GM06990 (cell line): ENCODE measurements around the gene FAF2.
"Not testable (repeated sequence)": the region's sequence is repeated elsewhere in the genome, so short reads cannot be mapped to it uniquely, and the experiment has no call there.

Experiments used
- DNase-seq: peaks from one replicate; pipeline ENCODE4 v3.0.0-alpha.2; 2011; ENCODE audit not compliant: insufficient read length; ENCODE audit errors: extremely low read depth
- H3K27me3 ChIP-seq: replicated peaks from 2 replicates; pipeline ENCODE4 v1.6.0; 2011; ENCODE audit warnings: low read length; ENCODE audit not compliant: control insufficient read depth, insufficient read depth
- H3K36me3 ChIP-seq: 2 replicates; pipeline ENCODE4 v1.5.1; 2011; ENCODE audit warnings: low read length; ENCODE audit not compliant: control insufficient read depth, insufficient read depth
- H3K4me3 ChIP-seq: replicated peaks from 2 replicates; pipeline ENCODE4 v1.5.1; 2011; ENCODE audit warnings: low read depth, mild to moderate bottlenecking, control low read depth, low read length
- CTCF ChIP-seq: IDR thresholded peaks from 2 replicates; pipeline ENCODE4 v1.5.1; 2011; ENCODE audit warnings: low read length, control low read depth, mild to moderate bottlenecking, inconsistent platforms; ENCODE audit not compliant: insufficient read depth, poor library complexity, severe bottlenecking

The FAF2 gene

DNA sequence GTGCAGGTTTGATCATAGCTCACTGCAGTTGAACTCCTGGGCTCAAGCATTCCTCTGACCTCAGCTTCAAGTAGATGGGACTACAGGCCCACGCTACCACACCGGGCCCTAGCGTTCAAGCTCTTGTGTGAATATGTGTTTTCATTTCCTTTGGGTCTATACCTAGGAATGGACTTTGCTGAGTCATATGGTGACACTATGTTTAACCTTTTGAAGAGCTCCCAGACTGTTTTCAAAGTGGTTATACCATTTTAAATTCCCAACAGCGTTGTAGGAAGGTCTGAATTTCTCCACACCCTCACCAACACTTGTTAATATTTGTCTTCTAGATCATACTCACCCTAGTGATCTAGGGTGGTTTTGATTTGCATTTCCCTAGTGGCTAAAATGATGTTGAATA is 33.5 kb downstream of the FAF2 start:
- Histone ChIP-seq H3K36me3 (peaks cover 3% of the 10 kb centered on the region; the same call in 1 of the 2 replicates), H3K27me3 (no peaks in the 10 kb centered on the region), H3K4me3 (no peak overlapping the region)
- no peak for DNase-seq
- TF ChIP-seq CTCF: no peak

DNA sequence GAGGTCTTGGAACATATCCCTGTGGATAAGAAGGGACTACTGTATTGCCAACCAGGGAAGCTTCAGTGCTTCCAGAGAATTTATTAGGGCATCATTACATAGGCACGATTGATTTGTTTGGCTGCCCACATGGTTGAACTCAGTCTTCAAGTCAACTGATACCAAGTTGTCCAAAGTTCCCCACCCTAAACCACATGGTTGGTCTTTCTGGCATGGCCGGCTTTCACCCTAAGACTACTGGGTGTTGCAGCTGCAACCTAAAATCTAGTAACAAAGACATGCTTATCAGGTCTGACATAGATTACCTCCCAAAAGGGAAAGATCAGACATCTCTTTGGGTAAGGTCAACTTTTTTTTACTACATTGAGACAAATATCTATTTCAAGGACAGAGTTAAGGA is 37.0 kb downstream of the FAF2 start:
- no peak for DNase-seq
- H3K4me3 ChIP-seq: no peak overlapping the region
- H3K27me3 ChIP-seq: no peaks in the 10 kb centered on the region
- H3K36me3 ChIP-seq: peaks cover 6% of the 10 kb centered on the region
- TF ChIP-seq CTCF: no peak

GRCh38 chr5:176486189-176486757 is 38.1 kb downstream of the FAF2 start:
- TF ChIP-seq CTCF: no peak
- no peak overlapping the region for H3K4me3 ChIP-seq
- peaks cover 6% of the 10 kb centered on the region for H3K36me3 ChIP-seq
- H3K27me3 ChIP-seq: no peaks in the 10 kb centered on the region
- DNase-seq: no peak

GRCh38 chr5:176487160-176487559 is 39.0 kb downstream of the FAF2 start:
- DNase-seq, H3K36me3 ChIP-seq, H3K4me3 ChIP-seq, H3K27me3 ChIP-seq: not testable (repeated sequence)

- TF ChIP-seq CTCF: no peak
- no peak for DNase-seq
- H3K36me3 ChIP-seq: peaks cover 12% of the 10 kb centered on the region
- H3K4me3 ChIP-seq: no peak overlapping the region
- H3K27me3 ChIP-seq: no peaks in the 10 kb centered on the region
Observed at GRCh38 chr5:176489077-176489476, 40.9 kb downstream of the FAF2 start.

GRCh38 chr5:176490301-176490700 is 42.1 kb downstream of the FAF2 start:
- Histone ChIP-seq H3K4me3 (no peak overlapping the region), H3K36me3 (peaks cover 15% of the 10 kb centered on the region), H3K27me3 (no peaks in the 10 kb centered on the region)
- TF ChIP-seq CTCF: no peak
- no peak for DNase-seq
